GM18861 (cell line): ENCODE results near the gene GRIN2D.

Source experiments
- ATAC-seq: cut with Tn5 transposase; IDR thresholded peaks from one replicate; pipeline ENCODE4 v1.9.1; 2021; ENCODE audit not compliant: unreplicated experiment

GRIN2D gene

GRCh38 chr19:48397263-48398101, 4.0 kb downstream of the GRIN2D start:
- no peak for ATAC-seq

GRCh38 chr19:48398102-48398374, 4.6 kb downstream of the GRIN2D start:
- ATAC-seq = no peak

- peak; percentile 69 for ATAC-seq
Measured at GRCh38 chr19:48398375-48399235, 5.1 kb downstream of the GRIN2D start.

GRCh38 chr19:48400018-48400742, 6.7 kb downstream of the GRIN2D start:
- no peak for ATAC-seq

GRCh38 chr19:48401287-48401686, 7.8 kb downstream of the GRIN2D start:
- no peak for ATAC-seq

- no peak for ATAC-seq
Measured at GRCh38 chr19:48403606-48404005, 10.1 kb downstream of the GRIN2D start.

GRCh38 chr19:48405010-48405659, 11.7 kb downstream of the GRIN2D start:
- ATAC-seq = no peak

- no peak for ATAC-seq
Measured at GRCh38 chr19:48405850-48406249, 12.4 kb downstream of the GRIN2D start.

GRCh38 chr19:48413879-48414587, 20.6 kb downstream of the GRIN2D start:
- no peak for ATAC-seq

- no peak for ATAC-seq
Measured at GRCh38 chr19:48415395-48415794, 21.9 kb downstream of the GRIN2D start.

GRCh38 chr19:48415806-48416221, 22.3 kb downstream of the GRIN2D start:
- no peak for ATAC-seq

- ATAC-seq = no peak
Measured at GRCh38 chr19:48417421-48417820, 24.0 kb downstream of the GRIN2D start.

- no peak for ATAC-seq
Measured at GRCh38 chr19:48418317-48419064, 25.0 kb downstream of the GRIN2D start.

- ATAC-seq = no peak
Measured at GRCh38 chr19:48419158-48419920, 25.9 kb downstream of the GRIN2D start.

GRCh38 chr19:48421548-48421947, 28.1 kb downstream of the GRIN2D start:
- no peak for ATAC-seq

GRCh38 chr19:48424694-48425219, 31.3 kb downstream of the GRIN2D start:
- no peak for ATAC-seq

GRCh38 chr19:48428670-48429069, 35.2 kb downstream of the GRIN2D start:
- ATAC-seq = no peak

- ATAC-seq = no peak
Measured at GRCh38 chr19:48433337-48433736, 39.9 kb downstream of the GRIN2D start.

GRCh38 chr19:48436586-48436985, 43.1 kb downstream of the GRIN2D start:
- no peak for ATAC-seq
